HG03460 (cell line): Measurements from ENCODE around the gene ARHGAP42.

Source experiments
- ATAC-seq: cut with Tn5 transposase; IDR thresholded peaks from one replicate; pipeline ENCODE4 v1.9.1; 2021; ENCODE audit not compliant: unreplicated experiment

The ARHGAP42 gene

GRCh38 chr11:100830978-100831732, 144.1 kb downstream of the ARHGAP42 start:
- no peak for ATAC-seq

GRCh38 chr11:100831929-100832494, 144.9 kb downstream of the ARHGAP42 start:
- ATAC-seq: no peak

GRCh38 chr11:100832829-100833228, 145.7 kb downstream of the ARHGAP42 start:
- ATAC-seq: no peak

GRCh38 chr11:100833276-100833675, 146.2 kb downstream of the ARHGAP42 start:
- no peak for ATAC-seq

- ATAC-seq: no peak
These were observed 148.8 kb downstream of the ARHGAP42 start for GRCh38 chr11:100835854-100836253.

- no peak for ATAC-seq
These were observed 150.2 kb downstream of the ARHGAP42 start for GRCh38 chr11:100837311-100837710.

GRCh38 chr11:100841711-100842407, 154.8 kb downstream of the ARHGAP42 start:
- ATAC-seq: no peak

- no peak for ATAC-seq
These were observed 160.7 kb downstream of the ARHGAP42 start for GRCh38 chr11:100847696-100848216.

GRCh38 chr11:100849009-100849900, 162.2 kb downstream of the ARHGAP42 start:
- no peak for ATAC-seq

- ATAC-seq: no peak
These were observed 162.8 kb downstream of the ARHGAP42 start for GRCh38 chr11:100849901-100850235.

- ATAC-seq: no peak
These were observed 164.1 kb downstream of the ARHGAP42 start for GRCh38 chr11:100851147-100851546.

- no peak for ATAC-seq
These were observed 164.6 kb downstream of the ARHGAP42 start for GRCh38 chr11:100851584-100852152.

- no peak for ATAC-seq
These were observed 168.5 kb downstream of the ARHGAP42 start for GRCh38 chr11:100855466-100856067.

GRCh38 chr11:100857236-100858005, 170.3 kb downstream of the ARHGAP42 start:
- ATAC-seq: no peak

GRCh38 chr11:100860318-100861155, 173.4 kb downstream of the ARHGAP42 start:
- no peak for ATAC-seq

GRCh38 chr11:100861212-100861611, 174.1 kb downstream of the ARHGAP42 start:
- no peak for ATAC-seq

GRCh38 chr11:100863080-100863581, 176.0 kb downstream of the ARHGAP42 start:
- ATAC-seq: no peak

GRCh38 chr11:100865443-100866065, 178.5 kb downstream of the ARHGAP42 start:
- no peak for ATAC-seq
